ENCODE results near the gene TMEM63C.

Gene TMEM63C

GRCh38 chr14:77290705-77291104 is 109.1 kb downstream of the TMEM63C start:
- Histone ChIP-seq H2BK15ac (replicated peaks; ENCODE audit: low read depth) (no peak overlapping the region), H3K4me2 (ENCODE audit: low read length) (no peak overlapping the region), H3K18ac (ENCODE audit: low read length) (no peak overlapping the region), H2BK120ac (ENCODE audit: low read depth, low read length) (no peak overlapping the region), H3K79me2 (ENCODE audit: control insufficient read depth, insufficient read depth, low read length) (no peaks in the 10 kb centered on the region), H2BK5ac (ENCODE audit: low read length) (no peak overlapping the region), H3K4me3 (ENCODE audit: low read length) (no peak overlapping the region), H4K8ac (ENCODE audit: low read depth, low read length) (no peak overlapping the region), H3K27me3 (ENCODE audit: insufficient read depth, low read length, poor library complexity) (no peaks in the 10 kb centered on the region), H4K5ac (ENCODE audit: low read length) (no peak overlapping the region), H3K56ac (ENCODE audit: low read length) (no peak overlapping the region), H2AK5ac (ENCODE audit: low read length) (no peak overlapping the region), H3K4ac (ENCODE audit: low read depth, low read length) (no peak overlapping the region), H3K79me1 (ENCODE audit: low read length) (no peaks in the 10 kb centered on the region), H3K23ac (ENCODE audit: low read length) (no peak overlapping the region), H3K9ac (ENCODE audit: low read length) (no peak overlapping the region), H3K27ac (ENCODE audit: low read depth, low read length) (no peak overlapping the region), H3K4me1 (ENCODE audit: control insufficient read depth, low read depth, low read length) (no peaks in the 10 kb centered on the region), H3K36me3 (ENCODE audit: control insufficient read depth, insufficient read depth, low read length) (peaks cover 2% of the 10 kb centered on the region)
- peak; percentile 67 for DNase-seq
- no CpG with 5 or more reads among the region's 4 CpGs for WGBS (ENCODE audit: extremely low coverage, insufficient coverage, low lambda C conversion rate)

- WGBS (ENCODE audit: extremely low coverage, insufficient coverage, low lambda C conversion rate), result no CpG with 5 or more reads among the region's 13 CpGs
- Histone ChIP-seq H3K27ac (ENCODE audit: low read depth, low read length) (no peak overlapping the region), H3K79me1 (ENCODE audit: low read length) (no peaks in the 10 kb centered on the region), H3K4me1 (ENCODE audit: control insufficient read depth, low read depth, low read length) (no peaks in the 10 kb centered on the region), H3K56ac (ENCODE audit: low read length) (no peak overlapping the region), H3K4ac (ENCODE audit: low read depth, low read length) (no peak overlapping the region), H2AK5ac (ENCODE audit: low read length) (no peak overlapping the region), H3K9ac (ENCODE audit: low read length) (no peak overlapping the region), H4K5ac (ENCODE audit: low read length) (no peak overlapping the region), H4K8ac (ENCODE audit: low read depth, low read length) (no peak overlapping the region), H3K18ac (ENCODE audit: low read length) (no peak overlapping the region), H2BK5ac (ENCODE audit: low read length) (no peak overlapping the region), H3K23ac (ENCODE audit: low read length) (no peak overlapping the region), H3K4me3 (ENCODE audit: low read length) (no peak overlapping the region), H2BK120ac (ENCODE audit: low read depth, low read length) (no peak overlapping the region), H3K79me2 (ENCODE audit: control insufficient read depth, insufficient read depth, low read length) (no peaks in the 10 kb centered on the region), H2BK15ac (replicated peaks; ENCODE audit: low read depth) (no peak overlapping the region), H3K36me3 (ENCODE audit: control insufficient read depth, insufficient read depth, low read length) (peaks cover 2% of the 10 kb centered on the region), H3K27me3 (ENCODE audit: insufficient read depth, low read length, poor library complexity) (no peaks in the 10 kb centered on the region), H3K4me2 (ENCODE audit: low read length) (no peak overlapping the region)
- DNase-seq, result no peak
These were observed 114.6 kb downstream of the TMEM63C start for GRCh38 chr14:77296155-77296554.

- Histone ChIP-seq H3K18ac (ENCODE audit: low read length) (no peak overlapping the region), H4K5ac (ENCODE audit: low read length) (no peak overlapping the region), H3K4ac (ENCODE audit: low read depth, low read length) (no peak overlapping the region), H3K56ac (ENCODE audit: low read length) (no peak overlapping the region), H3K79me1 (ENCODE audit: low read length) (no peaks in the 10 kb centered on the region), H4K8ac (ENCODE audit: low read depth, low read length) (no peak overlapping the region), H2BK15ac (replicated peaks; ENCODE audit: low read depth) (no peak overlapping the region), H2BK5ac (ENCODE audit: low read length) (no peak overlapping the region), H3K79me2 (ENCODE audit: control insufficient read depth, insufficient read depth, low read length) (no peaks in the 10 kb centered on the region), H3K4me3 (ENCODE audit: low read length) (no peak overlapping the region), H3K4me1 (ENCODE audit: control insufficient read depth, low read depth, low read length) (no peaks in the 10 kb centered on the region), H3K23ac (ENCODE audit: low read length) (no peak overlapping the region), H3K27me3 (ENCODE audit: insufficient read depth, low read length, poor library complexity) (no peaks in the 10 kb centered on the region), H3K9ac (ENCODE audit: low read length) (no peak overlapping the region), H2AK5ac (ENCODE audit: low read length) (no peak overlapping the region), H3K27ac (ENCODE audit: low read depth, low read length) (no peak overlapping the region), H3K36me3 (ENCODE audit: control insufficient read depth, insufficient read depth, low read length) (peaks cover 2% of the 10 kb centered on the region), H3K4me2 (ENCODE audit: low read length) (no peak overlapping the region), H2BK120ac (ENCODE audit: low read depth, low read length) (no peak overlapping the region)
- DNase-seq, result no peak
- no CpG with 5 or more reads among the region's 8 CpGs for WGBS (ENCODE audit: extremely low coverage, insufficient coverage, low lambda C conversion rate)
These were observed 115.3 kb downstream of the TMEM63C start for GRCh38 chr14:77296906-77297305.

- no peak overlapping the region for H3K27ac ChIP-seq (ENCODE audit: low read depth, low read length)
- H4K8ac ChIP-seq (ENCODE audit: low read depth, low read length), result no peak overlapping the region
- H3K27me3 ChIP-seq (ENCODE audit: insufficient read depth, low read length, poor library complexity), result no peaks in the 10 kb centered on the region
- no peak overlapping the region for H3K4ac ChIP-seq (ENCODE audit: low read depth, low read length)
- H3K79me1 ChIP-seq (ENCODE audit: low read length), result no peaks in the 10 kb centered on the region
- no peak overlapping the region for H3K23ac ChIP-seq (ENCODE audit: low read length)
- peaks cover 2% of the 10 kb centered on the region for H3K4me1 ChIP-seq (ENCODE audit: control insufficient read depth, low read depth, low read length)
- H2BK120ac ChIP-seq (ENCODE audit: low read depth, low read length), result no peak overlapping the region
- H3K4me3 ChIP-seq (ENCODE audit: low read length), result no peak overlapping the region
- no peak overlapping the region for H2BK15ac ChIP-seq (replicated peaks; ENCODE audit: low read depth)
- WGBS (ENCODE audit: extremely low coverage, insufficient coverage, low lambda C conversion rate), result no CpG with 5 or more reads among the region's 4 CpGs
- no peak overlapping the region for H3K56ac ChIP-seq (ENCODE audit: low read length)
- H2AK5ac ChIP-seq (ENCODE audit: low read length), result no peak overlapping the region
- H2BK5ac ChIP-seq (ENCODE audit: low read length), result no peak overlapping the region
- no peak overlapping the region for H3K18ac ChIP-seq (ENCODE audit: low read length)
- no peak for DNase-seq
- no peaks in the 10 kb centered on the region for H3K79me2 ChIP-seq (ENCODE audit: control insufficient read depth, insufficient read depth, low read length)
- no peak overlapping the region for H3K9ac ChIP-seq (ENCODE audit: low read length)
- H3K4me2 ChIP-seq (ENCODE audit: low read length), result no peak overlapping the region
- peaks cover 3% of the 10 kb centered on the region for H3K36me3 ChIP-seq (ENCODE audit: control insufficient read depth, insufficient read depth, low read length)
- H4K5ac ChIP-seq (ENCODE audit: low read length), result no peak overlapping the region
These were observed 118.2 kb downstream of the TMEM63C start for GRCh38 chr14:77299771-77300170.

- H3K79me2 ChIP-seq (ENCODE audit: control insufficient read depth, insufficient read depth, low read length), result no peaks in the 10 kb centered on the region
- H4K5ac ChIP-seq (ENCODE audit: low read length), result no peak overlapping the region
- no peak overlapping the region for H3K4ac ChIP-seq (ENCODE audit: low read depth, low read length)
- no peak overlapping the region for H3K4me2 ChIP-seq (ENCODE audit: low read length)
- no peak overlapping the region for H2BK120ac ChIP-seq (ENCODE audit: low read depth, low read length)
- H3K4me3 ChIP-seq (ENCODE audit: low read length), result no peak overlapping the region
- DNase-seq, result peak; percentile 93
- no peak overlapping the region for H3K23ac ChIP-seq (ENCODE audit: low read length)
- no peak overlapping the region for H2BK15ac ChIP-seq (replicated peaks; ENCODE audit: low read depth)
- no peak overlapping the region for H3K56ac ChIP-seq (ENCODE audit: low read length)
- no peak overlapping the region for H2AK5ac ChIP-seq (ENCODE audit: low read length)
- H3K27ac ChIP-seq (ENCODE audit: low read depth, low read length), result no peak overlapping the region
- no peak overlapping the region for H3K18ac ChIP-seq (ENCODE audit: low read length)
- peaks cover 5% of the 10 kb centered on the region for H3K36me3 ChIP-seq (ENCODE audit: control insufficient read depth, insufficient read depth, low read length)
- no peak overlapping the region for H3K9ac ChIP-seq (ENCODE audit: low read length)
- no peaks in the 10 kb centered on the region for H3K27me3 ChIP-seq (ENCODE audit: insufficient read depth, low read length, poor library complexity)
- H3K4me1 ChIP-seq (ENCODE audit: control insufficient read depth, low read depth, low read length), result peaks cover 2% of the 10 kb centered on the region
- H4K8ac ChIP-seq (ENCODE audit: low read depth, low read length), result no peak overlapping the region
- H3K79me1 ChIP-seq (ENCODE audit: low read length), result no peaks in the 10 kb centered on the region
- WGBS (ENCODE audit: extremely low coverage, insufficient coverage, low lambda C conversion rate), result no CpG with 5 or more reads among the region's 10 CpGs
- no peak overlapping the region for H2BK5ac ChIP-seq (ENCODE audit: low read length)
These were observed 119.5 kb downstream of the TMEM63C start for GRCh38 chr14:77301103-77301502.

- H3K56ac ChIP-seq (ENCODE audit: low read length), result no peak overlapping the region
- H3K4me1 ChIP-seq (ENCODE audit: control insufficient read depth, low read depth, low read length), result peaks cover 2% of the 10 kb centered on the region
- H2BK15ac ChIP-seq (replicated peaks; ENCODE audit: low read depth), result no peak overlapping the region
- H3K36me3 ChIP-seq (ENCODE audit: control insufficient read depth, insufficient read depth, low read length), result peaks cover 5% of the 10 kb centered on the region
- no CpG with 5 or more reads among the region's 5 CpGs for WGBS (ENCODE audit: extremely low coverage, insufficient coverage, low lambda C conversion rate)
- DNase-seq, result peak; percentile 78
- H3K18ac ChIP-seq (ENCODE audit: low read length), result no peak overlapping the region
- H2AK5ac ChIP-seq (ENCODE audit: low read length), result no peak overlapping the region
- no peak overlapping the region for H3K27ac ChIP-seq (ENCODE audit: low read depth, low read length)
- no peak overlapping the region for H2BK5ac ChIP-seq (ENCODE audit: low read length)
- H4K5ac ChIP-seq (ENCODE audit: low read length), result no peak overlapping the region
- no peak overlapping the region for H3K9ac ChIP-seq (ENCODE audit: low read length)
- no peaks in the 10 kb centered on the region for H3K79me2 ChIP-seq (ENCODE audit: control insufficient read depth, insufficient read depth, low read length)
- H3K4ac ChIP-seq (ENCODE audit: low read depth, low read length), result no peak overlapping the region
- H2BK120ac ChIP-seq (ENCODE audit: low read depth, low read length), result no peak overlapping the region
- H3K23ac ChIP-seq (ENCODE audit: low read length), result no peak overlapping the region
- H3K4me3 ChIP-seq (ENCODE audit: low read length), result no peak overlapping the region
- no peaks in the 10 kb centered on the region for H3K27me3 ChIP-seq (ENCODE audit: insufficient read depth, low read length, poor library complexity)
- H3K79me1 ChIP-seq (ENCODE audit: low read length), result no peaks in the 10 kb centered on the region
- no peak overlapping the region for H3K4me2 ChIP-seq (ENCODE audit: low read length)
- H4K8ac ChIP-seq (ENCODE audit: low read depth, low read length), result no peak overlapping the region
These were observed 121.3 kb downstream of the TMEM63C start for GRCh38 chr14:77302926-77303325.
